Trophoblast cell (in vitro differentiated cells and primary cell): ENCODE results near the gene ATP13A4.
A peak's percentile ranks its signal among the peaks of the same experiment; 100 is the strongest.

Source experiments
- DNase-seq, 2 donors: peaks; one replicate each; pipeline ENCODE4 v3.0.0-alpha.2; 2016
- H2AFZ ChIP-seq: 2 replicates; pipeline ENCODE4 v1.6.1; 2013; ENCODE audit warnings: low read length, moderate library complexity, mild to moderate bottlenecking; ENCODE audit not compliant: insufficient read depth, poor library complexity
- H2AK5ac ChIP-seq: 2 replicates; pipeline ENCODE4 v1.6.1; 2013; ENCODE audit warnings: mild to moderate bottlenecking, low read length
- H2BK120ac ChIP-seq: 2 replicates; pipeline ENCODE4 v1.6.1; 2013; ENCODE audit warnings: low read length, mild to moderate bottlenecking, moderate library complexity; ENCODE audit not compliant: insufficient read depth, poor library complexity
- H2BK12ac ChIP-seq: 2 replicates; pipeline ENCODE4 v1.6.1; 2013; ENCODE audit warnings: mild to moderate bottlenecking, low read length, moderate library complexity
- H2BK5ac ChIP-seq: 2 replicates; pipeline ENCODE4 v1.6.1; 2013; ENCODE audit warnings: low read length, low read depth, moderate library complexity, mild to moderate bottlenecking; ENCODE audit not compliant: poor library complexity
- H3K14ac ChIP-seq: 2 replicates; pipeline ENCODE4 v1.6.1; 2013; ENCODE audit warnings: mild to moderate bottlenecking, low read length
- H3K18ac ChIP-seq: 2 replicates; pipeline ENCODE4 v1.6.1; 2013; ENCODE audit warnings: mild to moderate bottlenecking, low read length
- H3K23ac ChIP-seq: 2 replicates; pipeline ENCODE4 v1.6.1; 2013; ENCODE audit warnings: low read length
- H3K27ac ChIP-seq: 2 replicates; pipeline ENCODE4 v1.5.1; 2013; ENCODE audit warnings: low read depth, mild to moderate bottlenecking, inconsistent platforms, low read length, moderate library complexity
- H3K27me3 ChIP-seq: 2 replicates; pipeline ENCODE4 v1.6.1; 2013; ENCODE audit warnings: inconsistent platforms, mild to moderate bottlenecking, low read length, moderate library complexity; ENCODE audit not compliant: insufficient read depth
- H3K36me3 ChIP-seq, 2 experiments: 1 replicate in 1 of 2; 2 replicates in 1 of 2; pipeline ENCODE4 v1.6.1; 2013; ENCODE audit warnings: low read length in 2 of 2, mild to moderate bottlenecking in 2 of 2, moderate library complexity in 1 of 2; ENCODE audit not compliant: insufficient read depth in 2 of 2, control insufficient read depth in 1 of 2
- H3K4ac ChIP-seq: 2 replicates; pipeline ENCODE4 v1.6.1; 2013; ENCODE audit warnings: low read depth, mild to moderate bottlenecking, low read length, moderate library complexity
- H3K4me1 ChIP-seq, 2 experiments: 1 replicate in 1 of 2; 2 replicates in 1 of 2; pipeline ENCODE4 v1.6.1; 2013; ENCODE audit warnings: low read length in 2 of 2, mild to moderate bottlenecking in 2 of 2, moderate library complexity in 1 of 2; ENCODE audit not compliant: insufficient read depth in 2 of 2, control insufficient read depth in 1 of 2
- H3K4me2 ChIP-seq: 2 replicates; pipeline ENCODE4 v1.6.1; 2013; ENCODE audit warnings: inconsistent platforms, mild to moderate bottlenecking, low read length, moderate library complexity
- H3K4me3 ChIP-seq: 2 replicates; pipeline ENCODE4 v1.5.1; 2013; ENCODE audit warnings: mild to moderate bottlenecking, low read depth, low read length, inconsistent platforms
- H3K79me1 ChIP-seq: one replicate; pipeline ENCODE4 v1.6.1; 2013; ENCODE audit warnings: low read length
- H3K79me2 ChIP-seq: 2 replicates; pipeline ENCODE4 v1.6.1; 2013; ENCODE audit warnings: low read length, mild to moderate bottlenecking; ENCODE audit not compliant: control insufficient read depth, insufficient read depth, poor library complexity
- H3K9ac ChIP-seq: 2 replicates; pipeline ENCODE4 v1.6.1; 2013; ENCODE audit warnings: mild to moderate bottlenecking, low read length
- H3K9me3 ChIP-seq: 2 replicates; pipeline ENCODE4 v1.6.1; 2013; ENCODE audit warnings: low read depth, mild to moderate bottlenecking, control low read depth, inconsistent platforms, low read length; ENCODE audit not compliant: insufficient read depth
- H4K12ac ChIP-seq: 2 replicates; pipeline ENCODE4 v1.6.1; 2013; ENCODE audit warnings: low read depth, mild to moderate bottlenecking, low read length, moderate library complexity
- H4K8ac ChIP-seq: 2 replicates; pipeline ENCODE4 v1.6.1; 2013; ENCODE audit warnings: low read depth, mild to moderate bottlenecking, low read length, moderate library complexity
- H4K91ac ChIP-seq: one replicate; pipeline ENCODE4 v1.6.1; 2013; ENCODE audit warnings: low read depth, mild to moderate bottlenecking, low read length, moderate library complexity
- WGBS: extraction: QIAGEN DNeasy Blood & Tissue Kit; methylation state at CpG from one replicate; pipeline ENCODE4 v1.1.7; 2013; ENCODE audit warnings: missing lambda C conversion rate; ENCODE audit not compliant: insufficient read length, insufficient coverage; ENCODE audit errors: extremely low coverage; 5-methylcytosine and 5-hydroxymethylcytosine counted together

The ATP13A4 gene

DNA sequence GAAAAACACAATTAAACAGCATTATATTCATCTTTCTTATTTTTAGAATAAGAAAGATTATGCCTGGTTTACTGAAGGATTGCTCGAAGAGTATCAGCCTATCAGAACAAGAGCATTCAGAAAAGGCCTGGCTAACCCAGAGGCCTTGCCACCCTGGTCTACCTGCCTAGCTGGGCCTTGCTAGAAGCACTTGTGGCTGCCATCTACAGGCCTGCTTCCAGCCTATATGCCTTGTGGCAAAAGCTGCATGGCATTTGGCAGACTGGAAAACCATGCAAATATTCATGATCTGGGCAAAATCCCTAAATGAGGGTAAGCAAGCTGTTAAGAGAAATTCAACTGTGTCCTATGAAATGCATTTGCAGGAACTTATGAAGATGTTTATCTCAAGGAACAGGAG lies 9.3 kb upstream of the ATP13A4 start:
- no peak overlapping the region for H3K4ac ChIP-seq
- no CpG with 5 or more reads among the region's 1 CpG for WGBS
- no peak overlapping the region for H2AFZ ChIP-seq

DNA sequence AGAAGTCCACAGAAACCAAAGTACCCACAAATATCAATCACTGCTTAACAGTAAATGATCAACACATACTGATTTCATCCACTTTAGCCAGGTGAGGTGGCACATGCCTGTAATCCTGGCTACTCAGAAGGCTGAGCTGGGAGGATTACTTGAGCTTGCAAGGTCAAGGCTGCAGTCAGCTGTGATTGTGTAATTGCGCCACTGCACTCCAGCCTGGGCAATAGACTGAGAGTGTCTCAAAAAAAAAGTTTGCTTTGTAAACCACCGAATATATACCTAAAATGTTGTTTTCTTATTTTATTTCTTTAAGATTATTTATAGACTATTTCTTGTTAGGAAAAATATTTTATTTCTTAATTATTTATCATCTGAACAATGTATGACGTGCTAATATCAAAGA lies 8.7 kb upstream of the ATP13A4 start:
- Histone ChIP-seq H3K36me3 (no peaks in the 10 kb centered on the region), H4K8ac (no peak overlapping the region), H4K12ac (no peak overlapping the region), H3K4me3 (no peak overlapping the region), H3K23ac (no peak overlapping the region), H3K9ac (no peak overlapping the region), H3K79me1 (no peaks in the 10 kb centered on the region), H4K91ac (no peak overlapping the region), H2AFZ (no peak overlapping the region), H3K27ac (no peak overlapping the region), H3K4me1 (no peaks in the 10 kb centered on the region), H2BK5ac (no peak overlapping the region), H2BK120ac (no peak overlapping the region), H2AK5ac (no peak overlapping the region), H3K9me3 (no peaks in the 10 kb centered on the region), H3K27me3 (no peaks in the 10 kb centered on the region), H3K4me2 (no peak overlapping the region), H3K79me2 (no peaks in the 10 kb centered on the region), H3K18ac (no peak overlapping the region), H3K4ac (no peak overlapping the region), H2BK12ac (no peak overlapping the region), H3K14ac (no peak overlapping the region)
- DNase-seq: no peak
- WGBS: no CpG with 5 or more reads among the region's 3 CpGs

More for the DNA sequence above, 9.3 kb upstream of the ATP13A4 start:
- Histone ChIP-seq H4K8ac (no peak overlapping the region), H4K91ac (no peak overlapping the region), H3K14ac (no peak overlapping the region), H3K4me3 (no peak overlapping the region), H3K27me3 (no peaks in the 10 kb centered on the region), H3K79me2 (no peaks in the 10 kb centered on the region), H4K12ac (no peak overlapping the region), H3K4me2 (no peak overlapping the region), H3K9me3 (no peaks in the 10 kb centered on the region), H3K36me3 (no peaks in the 10 kb centered on the region), H2BK120ac (no peak overlapping the region), H3K4me1 (no peaks in the 10 kb centered on the region), H3K9ac (no peak overlapping the region), H3K27ac (no peak overlapping the region), H3K23ac (no peak overlapping the region), H2AK5ac (no peak overlapping the region), H3K18ac (no peak overlapping the region), H3K79me1 (no peaks in the 10 kb centered on the region), H2BK12ac (no peak overlapping the region), H2BK5ac (no peak overlapping the region)
- peak; percentile 9 to 53 for DNase-seq

DNA sequence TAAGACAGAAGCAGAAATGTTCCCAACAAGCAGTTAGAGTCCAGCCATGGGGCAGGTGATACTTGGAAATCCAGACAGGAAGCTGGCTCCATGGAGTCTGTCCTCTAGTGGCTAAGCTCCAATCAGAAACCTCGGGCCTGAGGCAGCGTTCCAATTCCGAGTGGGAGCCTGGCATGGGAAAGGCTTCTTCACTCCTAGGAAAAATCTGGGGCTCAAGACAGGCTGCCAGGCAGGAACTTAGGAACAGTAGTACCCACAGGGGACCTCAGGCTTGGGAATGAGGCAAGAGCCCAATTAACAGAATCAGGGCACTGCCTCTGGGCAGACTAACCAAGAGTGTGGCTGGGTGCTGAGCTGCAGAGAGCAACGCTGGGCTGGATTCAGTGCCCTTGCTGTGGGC lies 6.2 kb upstream of the ATP13A4 start:
- Histone ChIP-seq H3K23ac (no peak overlapping the region), H3K4me1 (no peaks in the 10 kb centered on the region), H2BK5ac (no peak overlapping the region), H2BK12ac (no peak overlapping the region), H2AK5ac (no peak overlapping the region), H2AFZ (no peak overlapping the region), H3K27me3 (no peaks in the 10 kb centered on the region), H3K79me2 (no peaks in the 10 kb centered on the region), H3K4me3 (no peak overlapping the region), H3K18ac (no peak overlapping the region), H3K9ac (no peak overlapping the region), H3K79me1 (no peaks in the 10 kb centered on the region), H3K36me3 (no peaks in the 10 kb centered on the region), H3K4me2 (no peak overlapping the region), H4K8ac (no peak overlapping the region), H3K27ac (no peak overlapping the region), H4K12ac (no peak overlapping the region), H2BK120ac (no peak overlapping the region), H3K14ac (no peak overlapping the region), H3K9me3 (no peaks in the 10 kb centered on the region), H3K4ac (no peak overlapping the region), H4K91ac (no peak overlapping the region)
- DNase-seq: no peak
- no CpG with 5 or more reads among the region's 4 CpGs for WGBS

DNA sequence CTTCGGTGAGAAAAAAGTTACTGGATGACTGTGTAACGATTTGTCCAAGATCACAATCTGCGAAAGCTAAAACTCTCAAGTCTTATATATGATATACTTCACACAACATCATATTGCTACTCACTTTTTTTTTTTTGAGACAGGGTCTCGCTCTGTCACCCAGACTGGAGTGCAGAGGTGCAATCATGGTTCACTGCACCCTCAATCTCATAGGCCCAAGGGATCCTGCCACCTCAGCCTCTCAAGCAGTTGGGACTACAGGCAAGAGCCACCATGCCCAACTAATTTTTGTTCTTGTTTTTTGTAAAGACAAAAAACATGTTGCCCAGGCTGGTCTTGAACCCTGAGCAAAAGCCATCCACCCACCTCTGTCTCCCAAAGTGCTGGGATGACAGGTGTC lies 5.4 kb upstream of the ATP13A4 start:
- Histone ChIP-seq H3K36me3 (no peaks in the 10 kb centered on the region), H3K4me1 (no peaks in the 10 kb centered on the region), H3K79me2 (no peaks in the 10 kb centered on the region), H4K8ac (no peak overlapping the region), H2BK12ac (no peak overlapping the region), H4K12ac (no peak overlapping the region), H3K18ac (no peak overlapping the region), H2BK5ac (no peak overlapping the region), H3K4me3 (no peak overlapping the region), H4K91ac (no peak overlapping the region), H3K4me2 (no peak overlapping the region), H2AK5ac (no peak overlapping the region), H3K27ac (no peak overlapping the region), H3K9ac (no peak overlapping the region), H3K79me1 (no peaks in the 10 kb centered on the region), H3K27me3 (no peaks in the 10 kb centered on the region), H3K4ac (no peak overlapping the region), H2AFZ (no peak overlapping the region), H3K23ac (no peak overlapping the region), H3K9me3 (no peaks in the 10 kb centered on the region), H2BK120ac (no peak overlapping the region), H3K14ac (no peak overlapping the region)
- DNase-seq: no peak
- no CpG with 5 or more reads among the region's 4 CpGs for WGBS
